Astrocyte of the spinal cord (primary cell): Measurements from ENCODE around the gene MAP2K4.

Source experiments
- DNase-seq: peaks from one replicate; pipeline ENCODE4 v3.0.0; 2011; ENCODE audit warnings: low read depth, low spot score
- H3K4me3 ChIP-seq: 2 replicates; pipeline ENCODE4 v1.5.1; 2011; ENCODE audit warnings: low read depth, mild to moderate bottlenecking, low read length, moderate library complexity
- in situ Hi-C: cut with HindIII; loops from 2 replicates; pipeline ENCODE4 v1.10.0; 2017; ENCODE audit warnings: low sequenced_read_pairs
- TF ChIP-seq, protein P1 (sequence below): IDR thresholded peaks from 2 replicates; pipeline ENCODE4 v1.5.1; 2012; ENCODE audit warnings: low read depth, mild to moderate bottlenecking, low read length, inconsistent platforms

MAP2K4 gene

GRCh38 chr17:12113156-12113555, 92.5 kb downstream of the MAP2K4 start:
- H3K4me3 ChIP-seq, result no peak overlapping the region
- in situ Hi-C loops, result no loop called here
- TF ChIP-seq, protein P1, sequence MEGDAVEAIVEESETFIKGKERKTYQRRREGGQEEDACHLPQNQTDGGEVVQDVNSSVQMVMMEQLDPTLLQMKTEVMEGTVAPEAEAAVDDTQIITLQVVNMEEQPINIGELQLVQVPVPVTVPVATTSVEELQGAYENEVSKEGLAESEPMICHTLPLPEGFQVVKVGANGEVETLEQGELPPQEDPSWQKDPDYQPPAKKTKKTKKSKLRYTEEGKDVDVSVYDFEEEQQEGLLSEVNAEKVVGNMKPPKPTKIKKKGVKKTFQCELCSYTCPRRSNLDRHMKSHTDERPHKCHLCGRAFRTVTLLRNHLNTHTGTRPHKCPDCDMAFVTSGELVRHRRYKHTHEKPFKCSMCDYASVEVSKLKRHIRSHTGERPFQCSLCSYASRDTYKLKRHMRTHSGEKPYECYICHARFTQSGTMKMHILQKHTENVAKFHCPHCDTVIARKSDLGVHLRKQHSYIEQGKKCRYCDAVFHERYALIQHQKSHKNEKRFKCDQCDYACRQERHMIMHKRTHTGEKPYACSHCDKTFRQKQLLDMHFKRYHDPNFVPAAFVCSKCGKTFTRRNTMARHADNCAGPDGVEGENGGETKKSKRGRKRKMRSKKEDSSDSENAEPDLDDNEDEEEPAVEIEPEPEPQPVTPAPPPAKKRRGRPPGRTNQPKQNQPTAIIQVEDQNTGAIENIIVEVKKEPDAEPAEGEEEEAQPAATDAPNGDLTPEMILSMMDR, result no peak
- no peak for DNase-seq

DNA sequence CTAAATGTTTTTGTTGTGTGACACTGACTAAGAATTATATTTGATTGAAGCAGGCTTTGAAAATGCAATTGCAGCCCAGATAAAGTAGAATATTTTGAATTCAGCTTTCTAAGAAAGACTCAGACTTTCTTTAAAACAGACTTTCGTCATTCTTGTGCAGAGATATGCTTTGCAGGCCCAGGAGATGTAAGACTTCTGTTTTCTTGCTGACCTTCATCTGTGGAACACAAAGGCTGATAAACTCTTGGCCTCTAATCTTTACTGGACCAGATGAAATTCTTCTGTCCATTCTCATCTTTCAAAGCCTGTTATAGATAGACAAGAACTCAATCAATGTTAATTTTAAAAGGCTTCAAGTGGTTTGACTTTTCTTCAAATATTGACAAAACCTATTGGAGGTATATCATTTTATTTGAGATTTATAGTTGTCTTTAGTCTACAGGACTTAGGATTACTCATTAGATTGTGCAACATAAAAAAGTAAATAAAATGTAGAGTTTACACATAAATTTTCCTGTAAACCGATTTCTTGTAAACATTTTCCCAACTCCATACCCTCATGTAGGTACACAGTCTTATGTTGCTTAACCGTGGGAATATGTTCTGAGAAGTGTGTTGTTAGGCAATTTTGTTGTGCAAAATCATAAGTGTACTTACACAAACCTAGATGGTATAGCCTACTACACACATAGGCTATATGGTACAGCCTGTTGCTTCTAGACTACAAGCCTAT, 94.2 kb downstream of the MAP2K4 start:
- no peak overlapping the region for H3K4me3 ChIP-seq
- TF ChIP-seq, protein P1, result no peak
- in situ Hi-C loops, result no loop called here
- no peak for DNase-seq

DNA sequence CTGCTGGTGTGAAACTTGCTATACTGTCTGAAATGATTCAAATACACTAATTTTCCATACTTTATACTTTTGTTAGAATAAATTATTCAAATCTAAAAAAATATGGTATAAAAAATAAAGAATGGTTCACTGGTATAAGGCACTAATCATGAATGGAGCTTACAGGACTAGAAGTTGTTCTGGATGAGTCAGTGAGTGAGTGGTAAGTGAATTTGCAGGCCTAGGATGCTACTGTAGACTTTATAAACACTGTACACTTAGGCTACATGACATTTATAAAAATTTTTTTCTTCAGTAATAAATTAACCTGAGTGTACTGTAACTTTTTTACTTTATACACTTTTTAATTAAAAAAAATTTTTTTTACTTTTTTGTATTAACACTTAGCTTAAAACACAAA, 95.5 kb downstream of the MAP2K4 start:
- in situ Hi-C loops, result no loop called here
- DNase-seq, result no peak
- TF ChIP-seq, protein P1, result no peak
- H3K4me3 ChIP-seq, result no peak overlapping the region

- DNase-seq, result no peak
- TF ChIP-seq, protein P1, result no peak
- H3K4me3 ChIP-seq, result no peak overlapping the region
- in situ Hi-C loops, result no loop called here
Measured at GRCh38 chr17:12118617-12119016, 97.9 kb downstream of the MAP2K4 start.

GRCh38 chr17:12122075-12122474, 101.4 kb downstream of the MAP2K4 start:
- H3K4me3 ChIP-seq, result no peak overlapping the region
- in situ Hi-C loops, result no loop called here
- DNase-seq, result no peak
- TF ChIP-seq, protein P1, result no peak

- in situ Hi-C loops, result no loop called here
- TF ChIP-seq, protein P1, result no peak
- no peak for DNase-seq
- no peak overlapping the region for H3K4me3 ChIP-seq
Measured at GRCh38 chr17:12127177-12127576, 106.5 kb downstream of the MAP2K4 start.
